ENCODE results near the gene GNA15. TPM values are rescaled to one million over a fixed set of nuclear protein-coding genes. Genes with fewer than 3 reads are reported as not detected.

The GNA15 gene
- total RNA-seq, 4 donors from 2014 or later: 74.3 to 105 (median 84.2) TPM

GRCh38 chr19:3207461-3208242 is 71.8 kb downstream of the GNA15 start:
- intact Hi-C loops (cut with DNase I; ENCODE audit: low total_unique reads): no loop called here
- H3K4me3 ChIP-seq (ENCODE audit: low read depth, poor library complexity, severe bottlenecking): no peak overlapping the region
- DNase-seq (ENCODE audit: low spot score in 2 of 2): no peak
- TF ChIP-seq POLR2A (IDR thresholded peaks at IDR 0.05) (no peak), CTCF (IDR thresholded peaks at IDR 0.05) (no peak)
- WGBS, 2 donors: 90 to 96% methylated on average over 26 to 31 of the region's 43 CpGs

- no peak overlapping the region for H3K4me3 ChIP-seq (ENCODE audit: low read depth, poor library complexity, severe bottlenecking)
- intact Hi-C loops (cut with DNase I; ENCODE audit: low total_unique reads): no loop called here
- WGBS, 2 donors: 85 to 88% methylated on average over 32 to 33 of the region's 33 CpGs
- no peak for DNase-seq (ENCODE audit: low spot score in 2 of 2)
- TF ChIP-seq CTCF (IDR thresholded peaks at IDR 0.05) (no peak), POLR2A (IDR thresholded peaks at IDR 0.05) (no peak)
These were observed 72.7 kb downstream of the GNA15 start for GRCh38 chr19:3208317-3209207.

GRCh38 chr19:3210347-3211017 is 74.6 kb downstream of the GNA15 start:
- TF ChIP-seq CTCF (IDR thresholded peaks at IDR 0.05): no peak
- no peak for TF ChIP-seq POLR2A (IDR thresholded peaks at IDR 0.05)
- 40 to 41% methylated on average over 20 of the region's 20 CpGs for WGBS, 2 donors
- no peak overlapping the region for H3K4me3 ChIP-seq (ENCODE audit: low read depth, poor library complexity, severe bottlenecking)
- intact Hi-C loops (cut with DNase I; ENCODE audit: low total_unique reads): no loop called here
- DNase-seq (ENCODE audit: low spot score in 2 of 2): peak in 1 of 2 donors; percentile 30

GRCh38 chr19:3211191-3211590 is 75.4 kb downstream of the GNA15 start:
- no peak overlapping the region for H3K4me3 ChIP-seq (ENCODE audit: low read depth, poor library complexity, severe bottlenecking)
- TF ChIP-seq POLR2A (IDR thresholded peaks at IDR 0.05) (no peak), CTCF (IDR thresholded peaks at IDR 0.05) (no peak)
- DNase-seq (ENCODE audit: low spot score in 2 of 2): no peak
- intact Hi-C loops (cut with DNase I; ENCODE audit: low total_unique reads): no loop called here
- WGBS, 2 donors: 42 to 60% methylated on average over 12 of the region's 12 CpGs

- intact Hi-C loops (cut with DNase I; ENCODE audit: low total_unique reads): no loop called here
- no peak overlapping the region for H3K4me3 ChIP-seq (ENCODE audit: low read depth, poor library complexity, severe bottlenecking)
- no peak for TF ChIP-seq POLR2A (IDR thresholded peaks at IDR 0.05)
- TF ChIP-seq CTCF (IDR thresholded peaks at IDR 0.05): no peak
- no peak for DNase-seq (ENCODE audit: low spot score in 2 of 2)
- 92 to 98% methylated on average over 7 of the region's 7 CpGs for WGBS, 2 donors
These were observed 77.3 kb downstream of the GNA15 start for GRCh38 chr19:3213159-3213558.

Other genes starting within 250 kb of the GNA15 start
- 10 to 100 TPM; 21.0 to 33.9 (median 29.2) TPM for gene ZNF57, start 235.1 kb upstream of the GNA15 start, total RNA-seq
- 1 to 10 TPM; 3.7 to 5.9 (median 4.8) TPM for gene ZNF77, start 191.1 kb upstream of the GNA15 start, total RNA-seq
- 1 to 10 TPM in 2 of 4 donors, not detected in 2; 1.5 to 1.8 TPM for gene TLE6, start 158.5 kb upstream of the GNA15 start, total RNA-seq
- 10 to 100 TPM; 25.3 to 40.1 (median 33.5) TPM for gene TLE2, start 106.8 kb upstream of the GNA15 start, total RNA-seq
- gene TLE5, start 73.5 kb upstream of the GNA15 start, total RNA-seq: 100 to 1,000 TPM; 329 to 533 (median 387) TPM
- 10 to 100 TPM; 42.5 to 63.8 (median 56.5) TPM for gene GNA11, start 41.7 kb upstream of the GNA15 start, total RNA-seq
- gene S1PR4, start 42.7 kb downstream of the GNA15 start, total RNA-seq: 1 to 10 TPM in 2 of 4 donors, under 1 TPM in 1, not detected in 1; 0.19 to 3.4 (median 2.2) TPM
- gene NCLN, start 49.9 kb downstream of the GNA15 start, total RNA-seq: 10 to 100 TPM; 28.4 to 40.4 (median 32.5) TPM
- under 1 TPM in 2 of 4 donors, not detected in 2; 0.20 to 0.39 TPM for gene CELF5, start 88.6 kb downstream of the GNA15 start, total RNA-seq
- 100 to 1,000 TPM; 102 to 236 (median 158) TPM for gene NFIC, start 230.6 kb downstream of the GNA15 start, total RNA-seq